Mesothelial cell of epicardium (in vitro differentiated cells): Measurements from ENCODE around the gene LSS. TPM values are rescaled to one million over a fixed set of nuclear protein-coding genes. Genes with fewer than 3 reads are reported as not detected.
"Not testable (repeated sequence)": the region's sequence is repeated elsewhere in the genome, so short reads cannot be mapped to it uniquely, and the experiment has no call there.

Source experiments
- DNase-seq, 2 experiments: peaks; one replicate each; pipeline ENCODE4 v3.0.0; 2021; ENCODE audit warnings: low spot score in 2 of 2; ENCODE audit not compliant: unreplicated experiment in 2 of 2
- H3K27ac Mint-ChIP-seq: 2 replicates; pipeline ENCODE4 v1.8.0; 2021; ENCODE audit warnings: mixed read lengths
- H3K27me3 Mint-ChIP-seq: 2 replicates; pipeline ENCODE4 v1.8.0; 2021; ENCODE audit warnings: low read depth, mixed read lengths
- H3K36me3 Mint-ChIP-seq: 2 replicates; pipeline ENCODE4 v1.8.0; 2021; ENCODE audit warnings: mixed read lengths
- H3K4me1 Mint-ChIP-seq: 2 replicates; pipeline ENCODE4 v1.8.0; 2021; ENCODE audit warnings: mixed read lengths
- H3K4me3 Mint-ChIP-seq: 2 replicates; pipeline ENCODE4 v1.8.0; 2021; ENCODE audit warnings: mild to moderate bottlenecking, moderate library complexity, mixed read lengths
- H3K9me3 Mint-ChIP-seq: 2 replicates; pipeline ENCODE4 v1.8.0; 2021; ENCODE audit warnings: mixed read lengths
- CTCF ChIP-seq: fragments of 200-600 bp; sonication (generic); IDR thresholded peaks from one replicate; pipeline ENCODE4 v1.5.0; 2021; ENCODE audit warnings: antibody characterized with exemption; ENCODE audit not compliant: unreplicated experiment
- total RNA-seq: library from RNA; stranded (reverse); gene quantifications from 3 replicates; pipeline ENCODE4 v1.2.1, GENCODE V29; 2021

LSS gene
- total RNA-seq, 1 donor from 2014 or later: 85.8 TPM

- no peaks in the 10 kb centered on the region for H3K27me3 Mint-ChIP-seq
- H3K27ac Mint-ChIP-seq: no peak overlapping the region
- no peaks in the 10 kb centered on the region for H3K4me1 Mint-ChIP-seq
- DNase-seq: no peak
- no peak for TF ChIP-seq CTCF
- no peak overlapping the region for H3K4me3 Mint-ChIP-seq
- H3K9me3 Mint-ChIP-seq: no peaks in the 10 kb centered on the region
- H3K36me3 Mint-ChIP-seq: peaks cover 36% of the 10 kb centered on the region
Measured at GRCh38 chr21:46205166-46205565, 23.4 kb downstream of the LSS start.

- Mint-ChIP-seq H3K4me1 (no peaks in the 10 kb centered on the region), H3K27me3 (no peaks in the 10 kb centered on the region), H3K4me3 (no peak overlapping the region), H3K9me3 (peaks cover 6% of the 10 kb centered on the region), H3K36me3 (peaks cover 48% of the 10 kb centered on the region), H3K27ac (no peak overlapping the region)
- no peak for TF ChIP-seq CTCF
- no peak for DNase-seq
Measured at GRCh38 chr21:46203203-46203600, 25.4 kb downstream of the LSS start.

GRCh38 chr21:46202592-46203202 is 25.9 kb downstream of the LSS start:
- H3K36me3 Mint-ChIP-seq: peaks cover 49% of the 10 kb centered on the region
- no peak overlapping the region for H3K4me3 Mint-ChIP-seq
- no peaks in the 10 kb centered on the region for H3K27me3 Mint-ChIP-seq
- H3K27ac Mint-ChIP-seq: no peak overlapping the region
- H3K9me3 Mint-ChIP-seq: peaks cover 6% of the 10 kb centered on the region
- DNase-seq: no peak
- no peak for TF ChIP-seq CTCF
- H3K4me1 Mint-ChIP-seq: no peaks in the 10 kb centered on the region

- peaks cover 48% of the 10 kb centered on the region for H3K36me3 Mint-ChIP-seq
- H3K4me1 Mint-ChIP-seq, H3K9me3 Mint-ChIP-seq, DNase-seq, H3K4me3 Mint-ChIP-seq, H3K27ac Mint-ChIP-seq, H3K27me3 Mint-ChIP-seq: not testable (repeated sequence)
Measured at GRCh38 chr21:46200877-46201803, 27.4 kb downstream of the LSS start.

GRCh38 chr21:46199436-46200373 is 28.9 kb downstream of the LSS start:
- peaks cover 6% of the 10 kb centered on the region for H3K9me3 Mint-ChIP-seq
- H3K4me1 Mint-ChIP-seq: no peaks in the 10 kb centered on the region
- peaks cover 44% of the 10 kb centered on the region for H3K36me3 Mint-ChIP-seq
- TF ChIP-seq CTCF: no peak
- H3K4me3 Mint-ChIP-seq: no peak overlapping the region
- no peak for DNase-seq
- H3K27me3 Mint-ChIP-seq: no peaks in the 10 kb centered on the region
- H3K27ac Mint-ChIP-seq: no peak overlapping the region
